Stimulated activated CD4-positive, alpha-beta T cell treated with anti-CD3 and anti-CD28 coated beads, TNF-alpha, amount 100 ng/mL, for 1 hour (primary cell): ENCODE results near the gene ARHGAP10.
"Not testable (repeated sequence)": the region's sequence is repeated elsewhere in the genome, so short reads cannot be mapped to it uniquely, and the experiment has no call there.

Source experiments
- DNase-seq, 3 donors: peaks; one replicate each; pipeline ENCODE4 v3.0.0-alpha.2; 2020; ENCODE audit warnings: low read depth in 3 of 3, low spot score in 1 of 3

ARHGAP10 gene

DNA sequence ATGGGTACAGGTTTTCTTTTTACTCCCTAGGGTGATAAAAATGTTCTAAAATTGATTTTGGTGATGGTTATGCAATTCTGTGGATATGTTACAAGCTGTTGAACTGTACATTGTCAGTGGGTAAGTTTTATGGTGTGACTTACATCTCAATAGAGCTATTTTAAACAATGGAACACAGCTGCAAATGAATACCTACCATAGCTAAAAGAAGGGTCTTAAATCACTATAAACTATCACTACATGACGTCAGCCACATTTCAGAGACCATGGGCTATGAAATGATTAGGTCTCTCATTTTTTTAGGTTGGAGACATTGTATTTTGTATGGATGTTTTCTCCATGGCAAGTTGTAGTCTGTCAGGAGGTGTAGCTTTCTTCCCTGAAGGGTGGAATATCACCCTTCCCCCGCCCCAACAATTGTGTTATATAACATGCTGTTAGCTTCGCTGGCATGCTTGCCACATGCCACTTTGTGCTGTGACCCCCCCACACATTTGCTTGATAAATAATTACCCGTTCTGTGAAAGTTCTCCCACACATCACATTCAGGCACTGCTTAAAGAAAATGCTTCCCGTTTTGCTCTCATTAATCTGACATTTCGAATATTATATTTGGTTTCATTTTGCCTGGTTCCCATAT lies 159.7 kb downstream of the ARHGAP10 start:
- no peak for DNase-seq

DNA sequence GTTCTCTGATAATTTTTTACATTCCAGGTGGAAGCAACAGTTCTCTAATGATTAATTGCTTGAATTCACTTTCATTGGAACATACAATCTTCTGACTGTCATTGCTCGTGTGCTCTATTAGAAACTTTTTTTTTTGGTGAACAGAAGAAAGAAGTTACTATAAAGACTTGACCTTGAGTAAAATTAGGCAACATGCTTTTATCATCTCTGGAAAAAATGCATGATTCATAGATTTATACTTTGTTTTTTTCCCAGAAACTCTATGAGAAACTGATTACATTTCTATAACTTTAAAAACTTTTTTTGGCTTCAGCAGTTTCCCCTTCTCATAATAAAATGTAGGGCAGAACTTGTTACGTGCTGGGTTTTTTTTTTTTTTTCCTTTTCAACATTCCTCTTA lies 167.6 kb downstream of the ARHGAP10 start:
- DNase-seq: no peak

DNA sequence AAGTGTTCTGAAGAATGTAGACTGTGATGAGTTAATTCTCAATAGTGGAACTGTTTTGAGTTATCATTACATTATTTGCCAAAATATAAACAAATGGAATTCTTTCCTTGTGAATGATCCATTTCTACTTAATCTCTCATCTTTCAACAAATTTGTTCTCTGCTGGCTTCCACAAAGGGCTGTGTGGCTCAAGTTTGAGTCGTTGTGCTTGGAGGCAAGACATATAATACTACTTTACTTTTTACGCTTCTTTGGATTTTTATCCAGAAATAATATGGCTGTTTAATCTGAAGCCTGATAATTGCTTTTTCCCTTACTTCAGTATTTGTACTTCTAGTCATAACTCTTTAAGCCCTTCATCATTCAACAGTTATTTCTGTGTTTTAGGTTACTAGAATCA lies 169.5 kb downstream of the ARHGAP10 start:
- no peak for DNase-seq

DNA sequence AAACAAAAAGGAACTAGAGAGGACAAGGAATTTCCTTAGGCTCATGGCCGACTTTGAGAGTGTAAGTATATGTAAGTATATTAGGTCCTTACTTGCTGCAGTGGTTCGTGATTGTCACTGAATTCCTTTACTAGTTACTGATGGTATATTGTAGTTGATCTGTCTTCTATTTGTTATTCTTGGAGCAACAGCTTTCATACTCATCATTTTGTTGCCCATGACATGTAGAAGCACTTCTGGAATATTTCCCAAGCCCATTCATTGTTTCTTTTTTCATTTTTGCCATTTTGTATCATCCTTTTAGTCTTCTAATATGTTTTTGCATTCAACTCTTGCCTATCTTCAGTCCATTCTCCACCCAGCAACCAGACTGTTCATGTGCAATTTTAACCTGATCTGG lies 170.0 kb downstream of the ARHGAP10 start:
- DNase-seq: no peak

DNA sequence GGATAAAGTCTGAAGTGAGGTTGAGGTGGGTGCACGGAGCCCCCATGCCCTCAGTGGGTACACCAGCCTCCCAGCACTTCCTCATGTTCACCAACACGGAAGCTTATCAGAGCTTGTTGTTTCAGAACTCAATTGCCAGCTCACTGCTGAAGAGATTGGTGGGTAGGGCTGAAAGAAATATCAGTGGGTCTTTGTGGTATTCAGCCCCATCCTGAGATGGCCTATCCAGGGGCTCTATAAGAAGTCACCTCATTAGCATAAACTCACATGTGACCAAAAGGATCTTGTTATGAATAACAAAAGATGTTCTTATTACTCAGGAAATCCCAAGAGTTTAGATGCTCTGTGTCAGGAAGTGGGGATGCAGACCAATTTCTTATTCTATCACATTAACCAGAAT lies 177.3 kb downstream of the ARHGAP10 start:
- no peak for DNase-seq

DNA sequence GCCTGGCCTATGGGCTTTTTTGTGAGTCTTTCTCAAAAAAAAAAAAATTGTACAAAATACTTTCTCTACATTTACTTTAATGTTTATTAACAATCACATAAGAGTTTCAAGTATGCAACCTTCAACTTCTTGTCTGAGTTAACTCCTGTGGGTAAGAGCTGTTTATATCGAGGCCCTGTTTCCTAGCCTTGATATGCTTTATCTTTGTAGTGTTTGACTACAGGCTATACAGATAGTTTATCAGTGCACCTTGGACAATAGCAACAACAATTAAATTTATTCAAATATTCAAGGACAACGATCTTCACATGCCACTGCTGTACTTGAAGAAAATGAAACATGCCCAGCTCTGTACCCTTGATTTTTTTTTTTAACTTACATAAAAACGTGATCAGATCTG lies 178.4 kb downstream of the ARHGAP10 start:
- no peak for DNase-seq

DNA sequence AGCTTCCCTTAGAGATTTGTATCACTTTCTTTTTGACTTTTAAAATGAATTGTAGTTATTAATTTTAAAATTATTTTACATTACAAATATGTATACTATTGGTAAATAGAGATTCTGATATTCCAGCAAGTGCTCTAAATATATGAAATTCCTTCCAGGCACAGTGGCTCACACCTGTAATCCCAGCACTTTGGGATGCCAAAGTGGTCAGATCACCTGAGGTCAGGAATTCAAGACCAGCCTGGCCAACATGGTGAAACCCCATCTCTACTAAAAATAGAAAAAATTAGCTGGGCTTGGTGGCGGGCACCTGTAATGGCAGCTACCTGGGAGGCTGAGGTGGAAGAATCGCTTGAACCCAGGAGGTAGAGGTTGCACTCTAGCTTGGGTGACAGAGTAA lies 180.2 kb downstream of the ARHGAP10 start:
- not testable (repeated sequence) for DNase-seq

DNA sequence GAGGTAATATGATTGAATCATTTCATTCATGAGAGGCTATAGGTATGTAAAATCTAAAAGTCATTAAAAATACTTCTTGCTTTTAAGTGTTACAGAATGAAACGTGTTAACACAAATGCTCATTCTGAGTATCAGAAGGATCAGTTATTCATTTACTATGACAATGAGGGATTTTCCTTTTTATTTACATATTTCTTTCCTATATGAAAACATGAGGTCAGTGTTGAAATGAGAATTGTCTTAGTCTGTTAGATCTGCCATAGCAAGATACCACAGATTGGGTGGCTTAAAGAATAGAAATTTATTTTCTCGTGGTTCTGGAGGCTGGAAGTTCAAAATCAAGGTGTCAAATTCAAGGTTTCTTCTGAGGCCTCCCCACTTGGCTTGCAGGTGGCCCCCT lies 181.2 kb downstream of the ARHGAP10 start:
- no peak for DNase-seq

DNA sequence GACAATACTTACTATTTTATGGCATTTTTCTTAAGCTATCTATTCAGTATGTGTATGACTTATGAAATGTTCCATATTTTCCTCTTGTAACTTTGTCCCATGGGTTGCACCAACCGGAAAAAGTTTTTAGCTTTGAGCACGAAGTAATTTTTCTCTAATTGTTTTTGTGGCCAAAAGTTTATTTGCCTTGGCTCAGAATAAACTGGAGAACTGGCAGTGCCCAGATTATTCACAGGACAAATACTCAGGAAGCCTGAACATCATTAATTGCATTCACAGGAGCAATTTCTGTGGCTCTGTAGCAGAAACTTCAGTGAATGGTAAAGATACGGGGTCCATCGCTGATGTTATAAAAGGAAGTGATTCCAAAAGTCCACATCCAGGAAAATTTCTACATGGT lies 184.5 kb downstream of the ARHGAP10 start:
- no peak for DNase-seq

DNA sequence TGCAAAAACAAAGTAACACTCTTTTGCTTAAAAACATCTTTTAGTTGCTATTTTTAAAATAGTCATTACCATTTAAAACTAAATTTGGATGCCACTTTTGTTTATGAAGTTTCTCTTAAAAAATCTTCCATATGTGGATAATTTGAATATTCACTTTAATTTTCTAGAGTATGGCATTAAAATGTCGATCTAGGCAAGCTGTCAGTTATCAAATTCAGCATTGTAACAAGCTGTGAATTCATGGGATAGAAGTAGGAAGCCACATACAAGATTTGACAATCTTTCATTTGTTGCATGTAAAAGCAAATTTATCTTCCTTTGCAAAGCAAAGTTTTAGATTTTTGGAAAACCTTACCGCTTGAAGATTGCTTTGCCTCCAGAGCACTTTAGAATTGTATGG lies 191.5 kb downstream of the ARHGAP10 start:
- DNase-seq: no peak

DNA sequence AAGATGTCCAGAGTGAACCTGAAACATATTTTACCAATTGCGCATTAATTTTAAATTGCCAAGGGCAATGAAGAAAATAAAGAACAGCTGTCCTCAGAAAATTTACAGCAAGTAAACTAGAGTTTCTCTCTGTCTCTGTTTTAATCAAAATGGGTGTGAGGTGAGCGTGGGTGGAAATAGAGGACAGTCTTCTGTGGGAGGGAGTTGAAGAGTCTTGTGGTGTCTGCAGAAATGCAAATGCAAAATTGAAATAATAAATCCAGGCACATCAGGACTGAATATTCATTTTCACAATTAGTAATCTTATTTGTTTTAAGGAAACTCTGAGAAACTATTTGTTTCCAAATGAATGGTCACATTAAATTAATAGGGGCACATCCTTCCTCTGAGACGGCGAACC lies 192.0 kb downstream of the ARHGAP10 start:
- DNase-seq: no peak

DNA sequence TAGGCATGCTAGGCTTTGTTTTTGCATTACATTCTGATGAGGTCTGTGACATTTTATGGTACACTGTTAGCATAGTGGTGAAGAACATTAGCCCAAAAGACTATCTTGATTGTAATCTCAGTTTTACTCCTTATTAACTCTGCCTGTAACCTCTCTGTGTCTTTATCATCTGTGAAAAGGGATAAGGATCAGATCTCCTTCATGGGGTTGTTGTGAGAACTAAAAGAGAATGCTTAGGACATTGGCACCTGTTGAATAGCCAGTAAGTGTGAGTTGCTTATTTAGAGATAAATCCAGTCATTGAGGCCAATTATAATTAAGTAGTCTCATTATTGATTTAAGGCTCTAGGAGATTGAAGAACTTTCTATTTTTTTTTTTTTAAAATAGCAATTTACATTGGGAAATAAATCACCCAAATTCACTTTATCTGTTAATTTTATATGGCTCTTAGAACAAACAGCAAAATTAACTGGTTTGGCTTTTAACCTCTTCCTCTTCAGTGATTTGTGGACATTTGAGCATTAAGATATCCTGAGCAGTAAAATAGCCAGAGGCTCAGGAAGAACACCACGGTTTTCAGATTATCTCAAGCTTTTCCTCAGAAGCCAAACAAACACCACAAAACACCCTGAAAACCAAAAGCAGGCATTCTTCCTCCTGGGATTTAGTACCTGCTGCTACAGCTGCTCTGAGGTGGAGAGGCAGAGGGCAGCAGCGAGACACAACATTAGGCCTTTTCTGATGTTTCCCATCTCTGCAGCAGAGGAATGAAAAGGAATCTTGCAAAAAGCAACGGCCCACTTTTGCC lies 192.9 kb downstream of the ARHGAP10 start:
- DNase-seq: no peak

DNA sequence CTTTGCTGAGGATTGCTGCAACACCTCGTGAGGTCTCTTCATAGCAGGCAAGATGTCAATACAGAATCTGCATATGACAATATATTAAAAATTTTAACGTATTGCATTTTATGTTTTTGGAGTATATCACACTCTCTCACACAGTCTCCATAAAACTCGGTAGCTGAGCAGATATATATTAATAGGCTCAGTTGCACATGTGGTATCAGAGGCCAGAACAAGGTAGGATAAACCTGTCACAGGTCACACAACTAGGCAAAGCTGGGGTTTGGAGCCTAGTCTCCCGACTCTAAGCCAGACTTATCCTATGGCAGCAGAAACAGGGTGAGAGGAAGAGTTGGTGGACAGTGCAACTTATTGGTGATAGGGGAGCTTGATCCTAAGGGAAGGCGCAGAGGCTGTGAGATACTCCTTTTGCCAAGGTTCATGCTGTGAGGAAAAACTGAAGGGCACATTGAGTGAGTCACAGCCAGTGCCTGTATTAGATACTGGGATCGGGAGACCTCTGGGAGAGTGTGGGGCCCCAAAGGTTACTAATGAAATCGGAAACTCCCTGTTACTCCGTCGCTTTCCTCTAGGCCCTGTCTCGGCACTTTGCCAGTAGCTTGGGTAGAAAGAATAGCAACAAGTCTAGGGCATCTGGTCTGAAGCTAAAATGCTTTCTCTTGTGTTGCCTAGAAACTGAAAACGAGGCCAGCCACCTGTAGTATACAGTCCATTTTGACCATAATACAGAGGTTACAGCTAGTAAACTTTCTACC lies 195.7 kb downstream of the ARHGAP10 start:
- no peak for DNase-seq

DNA sequence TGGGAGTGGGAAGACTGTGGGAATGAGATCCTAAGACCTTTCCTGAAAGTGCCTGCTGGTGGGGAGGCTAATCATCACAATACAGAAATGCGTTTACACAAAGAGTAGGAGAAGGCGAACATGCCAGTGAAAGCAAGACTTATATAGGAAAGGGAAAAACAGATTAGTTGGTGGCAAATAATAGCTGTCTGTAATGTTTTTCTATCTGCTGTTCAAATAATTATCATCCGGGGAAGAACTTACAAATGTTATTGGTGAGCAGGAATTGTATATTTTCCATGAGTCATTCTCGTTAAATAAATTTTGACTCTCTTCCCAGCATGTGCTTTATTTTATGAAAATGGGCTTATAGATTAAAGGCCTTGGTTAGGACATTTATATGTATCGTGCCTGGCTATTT lies 196.5 kb downstream of the ARHGAP10 start:
- no peak for DNase-seq

DNA sequence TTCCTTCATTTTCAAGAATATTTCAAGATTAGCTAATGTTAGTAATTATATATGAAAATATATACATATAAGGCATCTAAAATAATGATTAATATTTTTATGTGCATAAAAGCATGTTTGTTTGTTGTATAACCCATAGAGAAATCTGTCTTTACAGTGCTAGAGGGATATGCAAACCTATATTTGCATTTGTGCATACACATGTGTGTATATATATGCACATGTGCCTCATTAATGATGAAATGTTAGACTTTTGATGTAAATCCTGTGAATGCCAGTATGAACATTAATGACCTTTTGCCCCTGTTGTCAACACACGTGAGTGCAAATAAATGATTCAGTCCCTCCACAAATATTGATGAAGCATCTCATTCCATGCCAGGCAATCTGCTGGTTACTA lies 197.9 kb downstream of the ARHGAP10 start:
- DNase-seq: no peak

DNA sequence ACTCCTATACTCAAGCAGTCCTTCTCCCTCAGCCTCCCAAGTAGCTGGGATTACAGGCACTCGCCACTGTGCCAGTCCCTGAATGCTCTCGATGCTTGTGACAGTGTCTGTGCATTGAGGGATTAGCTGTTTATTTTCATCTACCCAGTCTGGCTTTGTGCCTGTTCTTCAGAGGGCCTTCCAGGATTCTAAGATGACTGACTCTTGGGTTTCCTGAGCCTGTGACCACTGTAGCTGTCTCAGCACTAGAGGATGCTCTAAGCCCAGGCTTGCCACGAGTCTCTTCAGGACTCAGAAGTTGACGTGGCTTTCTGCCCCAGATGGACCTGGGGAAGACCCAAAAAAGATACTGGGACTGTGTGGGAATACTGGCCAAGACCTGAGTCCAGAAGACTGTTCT lies 201.4 kb downstream of the ARHGAP10 start:
- DNase-seq: no peak

DNA sequence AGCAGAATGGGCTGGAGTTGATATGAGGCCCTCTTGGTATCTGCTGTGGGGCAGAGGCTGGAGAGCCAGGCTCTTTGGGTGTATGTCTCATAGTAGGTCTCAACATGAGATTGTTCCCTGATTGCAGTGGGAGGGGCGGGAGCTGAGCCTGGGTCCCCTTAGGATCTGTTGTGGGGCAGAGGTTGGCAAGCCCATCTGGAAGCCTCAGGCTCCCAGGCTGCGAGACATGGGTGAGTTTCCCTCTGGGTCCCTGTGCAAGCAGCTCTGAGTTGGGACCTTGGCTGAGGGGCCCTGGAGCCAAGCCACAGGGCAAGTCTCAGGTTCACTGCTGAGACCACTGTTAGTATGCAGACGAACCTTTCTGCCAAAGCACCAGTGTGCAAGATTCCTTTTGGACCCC lies 201.9 kb downstream of the ARHGAP10 start:
- no peak for DNase-seq

DNA sequence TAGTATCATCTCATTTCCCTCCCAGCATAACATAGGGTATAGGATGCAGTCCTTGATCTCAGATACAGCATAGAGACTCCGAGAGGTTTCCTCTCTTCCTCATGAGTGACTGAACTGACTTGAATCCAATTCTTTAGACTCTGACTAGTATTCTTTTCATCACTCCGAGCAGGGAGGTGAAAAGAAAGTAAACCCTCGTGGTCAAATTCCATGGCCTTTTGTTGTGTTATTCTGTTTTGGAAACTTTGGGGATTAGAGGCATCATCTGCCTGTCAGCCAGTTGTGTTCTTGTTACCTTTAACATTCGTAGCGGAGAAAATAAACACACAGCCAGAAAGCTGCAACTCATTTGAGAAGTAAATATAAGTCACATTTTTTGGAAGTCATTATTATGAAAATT lies 206.6 kb downstream of the ARHGAP10 start:
- DNase-seq: no peak

DNA sequence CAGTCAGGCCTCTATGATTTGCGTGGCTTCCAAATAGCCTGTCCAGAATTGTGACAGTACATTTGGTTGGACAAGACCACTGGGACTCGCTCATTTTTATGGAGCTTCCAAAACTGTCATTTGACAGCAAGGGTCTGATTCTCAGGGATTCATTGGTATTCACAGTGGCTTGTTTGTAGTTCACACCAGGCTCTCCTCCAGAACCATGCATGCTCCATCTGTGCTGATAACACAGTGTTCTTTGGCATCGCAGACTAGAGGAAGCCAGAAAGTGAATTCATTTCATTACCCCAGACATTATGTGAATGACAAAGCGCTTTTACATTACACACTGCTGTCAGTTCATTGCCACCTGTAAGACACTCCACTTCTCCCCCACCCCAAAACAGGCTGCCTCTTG lies 208.3 kb downstream of the ARHGAP10 start:
- DNase-seq: no peak

DNA sequence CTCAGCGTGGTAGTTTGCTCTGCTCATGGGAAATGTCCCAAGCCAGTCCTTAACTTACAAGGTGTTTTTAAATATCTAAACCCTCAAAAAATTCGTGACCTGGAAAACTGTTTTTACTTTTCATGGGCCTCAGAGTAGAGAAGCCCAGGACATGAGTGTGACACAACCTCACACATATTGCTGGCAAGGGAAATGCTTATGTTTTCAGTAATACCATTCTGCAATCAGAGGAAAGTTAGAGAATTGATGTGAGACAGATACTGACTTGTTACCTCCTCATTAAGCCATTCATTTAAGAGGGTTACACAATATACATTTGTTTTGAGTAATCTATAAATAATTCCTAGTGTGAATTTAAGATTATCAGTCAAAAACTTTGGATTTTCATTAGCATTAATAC lies 209.5 kb downstream of the ARHGAP10 start:
- no peak for DNase-seq

DNA sequence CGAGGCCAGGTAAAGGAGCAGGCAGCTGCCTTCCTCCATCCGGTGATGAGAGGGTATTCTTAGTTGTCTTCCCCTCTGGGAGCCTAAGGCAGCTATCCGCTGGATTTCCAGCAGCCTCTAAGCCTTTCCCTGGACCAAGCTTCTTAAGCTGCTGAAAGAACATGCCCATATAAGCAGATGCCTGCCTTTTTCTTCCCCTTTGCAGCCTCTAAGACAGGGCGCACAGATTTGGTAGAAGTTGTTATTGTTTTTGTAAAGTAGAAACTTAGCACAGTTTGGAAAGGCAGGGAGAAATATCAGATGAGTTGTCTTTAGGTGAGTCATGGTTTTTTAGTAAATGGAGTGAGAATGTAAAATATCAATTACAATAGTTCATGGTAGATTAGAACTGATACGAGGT lies 210.8 kb downstream of the ARHGAP10 start:
- DNase-seq: no peak

DNA sequence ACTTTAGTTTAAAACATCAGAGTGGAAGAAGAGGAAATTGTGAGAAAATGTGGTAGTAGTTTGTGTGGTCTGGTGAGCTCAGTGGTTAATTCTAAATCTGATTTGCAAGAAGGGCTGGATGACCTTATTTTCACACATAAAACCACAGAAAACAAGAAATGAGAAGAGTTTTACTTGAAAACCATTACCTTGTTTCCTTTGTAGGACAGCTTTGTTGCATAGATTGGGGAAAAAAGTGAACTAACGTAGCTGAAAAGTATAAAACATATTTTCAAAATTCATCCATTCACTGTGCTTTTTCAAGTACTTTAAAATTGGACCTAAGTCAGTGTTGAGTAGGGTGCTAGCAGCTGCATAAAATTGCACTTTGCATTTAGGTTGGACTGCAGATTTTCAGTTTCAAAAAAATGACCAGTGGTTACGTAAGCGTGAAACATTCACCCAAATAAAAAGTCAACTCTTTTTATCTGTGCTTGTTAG lies 211.3 kb downstream of the ARHGAP10 start:
- no peak for DNase-seq
